Neural progenitor cell (in vitro differentiated cells): Measurements from ENCODE around the gene PLAGL1. TPM values are rescaled to one million over a fixed set of nuclear protein-coding genes. Genes with fewer than 3 reads are reported as not detected.
A peak's percentile ranks its signal among the peaks of the same experiment; 100 is the strongest.

Experiments used
- DNase-seq: peaks from one replicate; pipeline ENCODE4 v3.0.0-alpha.2; 2016; ENCODE audit warnings: low spot score
- H2AFZ ChIP-seq: fragments of 200-600 bp; sonication (generic); replicated peaks from 2 replicates; pipeline ENCODE4 v1.6.1; 2016; ENCODE audit warnings: antibody characterized with exemption
- H3F3A ChIP-seq: fragments of 200-600 bp; sonication (generic); 2 replicates; pipeline ENCODE4 v1.6.1; 2016; ENCODE audit warnings: antibody characterized with exemption, low read depth
- H3K27ac ChIP-seq: fragments of 200-600 bp; sonication (generic); 2 replicates; pipeline ENCODE4 v1.5.1; 2016; ENCODE audit warnings: mild to moderate bottlenecking
- H3K27me3 ChIP-seq: fragments of 200-600 bp; sonication (generic); 2 replicates; pipeline ENCODE4 v1.6.1; 2016; ENCODE audit warnings: mild to moderate bottlenecking, moderate library complexity
- H3K36me3 ChIP-seq: fragments of 200-600 bp; sonication (generic); 2 replicates; pipeline ENCODE4 v1.5.1; 2016
- H3K4me1 ChIP-seq: fragments of 200-600 bp; sonication (generic); 2 replicates; pipeline ENCODE4 v1.6.1; 2016; ENCODE audit warnings: mixed run types
- H3K4me2 ChIP-seq: fragments of 200-600 bp; sonication (generic); 2 replicates; pipeline ENCODE4 v1.6.1; 2016
- H3K4me3 ChIP-seq: fragments of 200-600 bp; sonication (generic); 2 replicates; pipeline ENCODE4 v1.5.1; 2016
- H3K79me2 ChIP-seq: fragments of 200-600 bp; sonication (generic); 2 replicates; pipeline ENCODE4 v1.6.1; 2016; ENCODE audit warnings: low read depth
- H3K9ac ChIP-seq: fragments of 200-600 bp; sonication (generic); 2 replicates; pipeline ENCODE4 v1.6.1; 2016
- H3K9me3 ChIP-seq: fragments of 200-600 bp; sonication (generic); 2 replicates; pipeline ENCODE4 v1.5.1; 2016; ENCODE audit warnings: low read depth
- H4K20me1 ChIP-seq: fragments of 200-600 bp; sonication (generic); 2 replicates; pipeline ENCODE4 v1.6.1; 2016; ENCODE audit warnings: low read depth
- H3K27ac Mint-ChIP-seq: 3 replicates; pipeline ENCODE4 v1.8.0; 2021; ENCODE audit warnings: mixed read lengths
- H3K27me3 Mint-ChIP-seq: 2 replicates; pipeline ENCODE4 v1.8.0; 2022; ENCODE audit warnings: low read depth, mild to moderate bottlenecking, inconsistent platforms, moderate library complexity, mixed read lengths; ENCODE audit not compliant: insufficient read depth
- H3K36me3 Mint-ChIP-seq: 3 replicates; pipeline ENCODE4 v1.8.0; 2021; ENCODE audit warnings: mixed read lengths
- H3K4me1 Mint-ChIP-seq: 3 replicates; pipeline ENCODE4 v1.8.0; 2021; ENCODE audit warnings: mixed read lengths
- H3K4me3 Mint-ChIP-seq: 3 replicates; pipeline ENCODE4 v1.8.0; 2021; ENCODE audit warnings: mild to moderate bottlenecking, moderate library complexity, mixed read lengths
- H3K9me3 Mint-ChIP-seq: 3 replicates; pipeline ENCODE4 v1.8.0; 2020; ENCODE audit warnings: mixed read lengths
- EZH2 ChIP-seq: fragments of 200-600 bp; sonication (generic); IDR thresholded peaks from 2 replicates; pipeline ENCODE4 v1.6.1; 2017; ENCODE audit warnings: antibody characterized with exemption, mild to moderate bottlenecking, moderate library complexity
- EZH2phosphoT487 ChIP-seq: fragments of 200-600 bp; sonication (generic); IDR thresholded peaks from 2 replicates; pipeline ENCODE4 v1.6.1; 2017; ENCODE audit warnings: antibody characterized with exemption
- total RNA-seq: library from RNA; depleted of rRNA; stranded (reverse); fragments of >200 nt; gene quantifications from 2 replicates; pipeline ENCODE4 v1.2.3, GENCODE V29; 2015; ENCODE audit warnings: low replicate concordance
- TF ChIP-seq, protein P1 (sequence below): fragments of 200-600 bp; sonication (generic); IDR thresholded peaks from 2 replicates; pipeline ENCODE4 v1.5.1; 2017; ENCODE audit warnings: antibody characterized with exemption, mild to moderate bottlenecking

PLAGL1 gene
- total RNA-seq, 1 donor from 2014 or later, result 5.6 TPM

DNA sequence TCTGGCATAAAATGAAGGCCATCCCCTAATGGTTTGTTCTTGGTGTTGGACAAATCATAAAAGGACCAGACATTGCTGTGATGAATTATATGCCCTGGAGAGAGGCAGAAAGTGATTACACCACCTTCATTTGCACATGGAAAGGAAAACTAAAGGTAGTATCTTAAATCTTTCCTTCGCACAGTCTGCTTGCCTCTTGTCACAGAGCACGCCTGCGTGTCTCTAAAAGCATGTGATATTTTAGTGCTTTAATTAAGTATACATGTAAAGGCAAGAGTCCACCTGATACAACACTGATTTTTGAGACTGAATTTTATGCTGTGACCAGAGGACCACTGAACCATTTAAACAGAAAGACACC lies 28.8 kb upstream of the PLAGL1 start:
- no peak overlapping the region for H3K9ac ChIP-seq
- H3K27ac Mint-ChIP-seq, result no peak overlapping the region

DNA sequence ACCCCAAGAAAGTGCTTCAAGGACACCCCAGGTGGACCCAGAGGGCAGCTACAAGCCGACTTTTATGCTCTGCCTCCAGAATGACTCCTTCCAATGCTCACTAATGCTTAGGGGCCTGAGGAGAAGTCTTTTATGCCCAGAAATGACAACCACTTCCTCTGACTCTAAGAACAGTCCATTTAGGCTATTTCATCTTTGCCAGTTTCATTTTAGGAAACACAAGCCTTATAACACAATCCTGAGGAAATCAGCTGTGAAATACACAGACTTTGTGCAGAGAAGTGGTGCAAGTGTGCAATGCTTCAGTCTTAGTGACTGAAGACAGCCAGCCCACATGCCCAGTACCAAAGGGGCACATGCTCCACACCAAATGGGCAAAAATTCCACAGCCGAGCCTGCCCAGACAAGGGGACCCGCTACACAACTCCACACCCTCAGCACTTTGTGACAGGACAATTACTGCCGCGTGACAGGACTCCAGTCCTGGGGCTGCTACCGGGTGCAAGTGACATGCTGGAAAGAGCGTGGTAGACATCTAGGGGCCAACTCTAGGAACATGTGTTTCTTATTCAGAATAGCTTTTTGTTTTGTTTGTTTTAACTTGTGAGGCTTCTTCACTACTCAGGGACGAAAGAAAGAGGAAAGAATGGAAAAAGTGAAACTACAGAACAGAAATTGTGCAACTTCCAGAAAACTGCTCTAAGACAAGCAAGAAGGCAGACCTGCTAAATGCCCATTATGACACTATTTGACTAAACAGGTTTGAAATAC lies 28.2 kb upstream of the PLAGL1 start:
- no peaks in the 10 kb centered on the region for H3K36me3 ChIP-seq
- H3K9ac ChIP-seq, result no peak overlapping the region
- TF ChIP-seq EZH2phosphoT487 (no peak), EZH2 (no peak)
- TF ChIP-seq, protein P1, sequence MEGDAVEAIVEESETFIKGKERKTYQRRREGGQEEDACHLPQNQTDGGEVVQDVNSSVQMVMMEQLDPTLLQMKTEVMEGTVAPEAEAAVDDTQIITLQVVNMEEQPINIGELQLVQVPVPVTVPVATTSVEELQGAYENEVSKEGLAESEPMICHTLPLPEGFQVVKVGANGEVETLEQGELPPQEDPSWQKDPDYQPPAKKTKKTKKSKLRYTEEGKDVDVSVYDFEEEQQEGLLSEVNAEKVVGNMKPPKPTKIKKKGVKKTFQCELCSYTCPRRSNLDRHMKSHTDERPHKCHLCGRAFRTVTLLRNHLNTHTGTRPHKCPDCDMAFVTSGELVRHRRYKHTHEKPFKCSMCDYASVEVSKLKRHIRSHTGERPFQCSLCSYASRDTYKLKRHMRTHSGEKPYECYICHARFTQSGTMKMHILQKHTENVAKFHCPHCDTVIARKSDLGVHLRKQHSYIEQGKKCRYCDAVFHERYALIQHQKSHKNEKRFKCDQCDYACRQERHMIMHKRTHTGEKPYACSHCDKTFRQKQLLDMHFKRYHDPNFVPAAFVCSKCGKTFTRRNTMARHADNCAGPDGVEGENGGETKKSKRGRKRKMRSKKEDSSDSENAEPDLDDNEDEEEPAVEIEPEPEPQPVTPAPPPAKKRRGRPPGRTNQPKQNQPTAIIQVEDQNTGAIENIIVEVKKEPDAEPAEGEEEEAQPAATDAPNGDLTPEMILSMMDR, result peak; percentile 52
- H2AFZ ChIP-seq, result peak overlapping the region; percentile 26
- H3K27ac ChIP-seq, result no peak overlapping the region
- Mint-ChIP-seq H3K27ac (peak overlapping the region; percentile 21), H3K9me3 (peaks cover 7% of the 10 kb centered on the region), H3K27me3 (no peaks in the 10 kb centered on the region), H3K4me1 (peaks cover 10% of the 10 kb centered on the region), H3K36me3 (no peaks in the 10 kb centered on the region), H3K4me3 (no peak overlapping the region)
- H3K79me2 ChIP-seq, result no peaks in the 10 kb centered on the region
- no peaks in the 10 kb centered on the region for H4K20me1 ChIP-seq
- H3K4me1 ChIP-seq, result peaks cover 6% of the 10 kb centered on the region
- no peaks in the 10 kb centered on the region for H3K9me3 ChIP-seq
- H3K27me3 ChIP-seq, result no peaks in the 10 kb centered on the region
- no peaks in the 10 kb centered on the region for H3F3A ChIP-seq
- H3K4me3 ChIP-seq, result no peak overlapping the region
- DNase-seq, result peak; percentile 57
- no peak overlapping the region for H3K4me2 ChIP-seq

More for the DNA sequence above, 28.8 kb upstream of the PLAGL1 start:
- DNase-seq, result no peak
- TF ChIP-seq EZH2phosphoT487, result no peak
- TF ChIP-seq, protein P1, result no peak
- TF ChIP-seq EZH2, result no peak
- Histone ChIP-seq H3K27ac (no peak overlapping the region), H3F3A (no peaks in the 10 kb centered on the region), H3K9me3 (no peaks in the 10 kb centered on the region), H3K4me2 (no peak overlapping the region), H3K4me3 (no peak overlapping the region), H2AFZ (peak overlapping the region; percentile 26), H3K79me2 (no peaks in the 10 kb centered on the region), H3K27me3 (no peaks in the 10 kb centered on the region), H4K20me1 (no peaks in the 10 kb centered on the region), H3K36me3 (no peaks in the 10 kb centered on the region), H3K4me1 (peaks cover 6% of the 10 kb centered on the region)
- Mint-ChIP-seq H3K36me3 (no peaks in the 10 kb centered on the region), H3K27me3 (no peaks in the 10 kb centered on the region), H3K4me3 (no peak overlapping the region), H3K9me3 (peaks cover 5% of the 10 kb centered on the region), H3K4me1 (peaks cover 10% of the 10 kb centered on the region)

DNA sequence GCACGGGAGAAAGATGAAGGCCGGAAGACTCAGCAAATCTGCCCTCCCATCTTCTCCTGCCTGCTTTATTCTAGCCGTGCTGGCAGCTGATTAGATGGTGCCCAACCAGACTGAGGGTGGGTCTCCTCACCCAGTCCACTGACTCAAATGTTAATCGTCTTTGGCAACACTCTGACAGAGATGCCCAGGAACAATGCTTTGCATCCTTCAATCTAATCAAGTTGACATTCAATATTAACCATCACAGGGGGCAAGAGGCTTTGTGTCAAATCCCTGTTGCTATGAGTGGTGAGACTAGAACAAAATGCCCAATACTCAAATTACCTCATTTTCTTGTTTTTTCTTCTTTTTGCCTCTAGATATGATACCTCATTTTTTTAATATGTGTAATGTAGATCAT lies 27.4 kb upstream of the PLAGL1 start:
- Histone ChIP-seq H3K36me3 (no peaks in the 10 kb centered on the region), H3F3A (no peaks in the 10 kb centered on the region), H3K79me2 (no peaks in the 10 kb centered on the region), H3K27me3 (no peaks in the 10 kb centered on the region), H3K4me1 (peaks cover 6% of the 10 kb centered on the region), H3K9ac (no peak overlapping the region), H2AFZ (no peak overlapping the region), H3K9me3 (no peaks in the 10 kb centered on the region), H4K20me1 (no peaks in the 10 kb centered on the region), H3K4me2 (no peak overlapping the region), H3K27ac (no peak overlapping the region), H3K4me3 (no peak overlapping the region)
- H3K36me3 Mint-ChIP-seq, result no peaks in the 10 kb centered on the region
- no peaks in the 10 kb centered on the region for H3K27me3 Mint-ChIP-seq
- TF ChIP-seq, protein P1, result no peak
- TF ChIP-seq EZH2, result no peak
- no peak for TF ChIP-seq EZH2phosphoT487
- no peak for DNase-seq
- H3K27ac Mint-ChIP-seq, result no peak overlapping the region
- peaks cover 10% of the 10 kb centered on the region for H3K9me3 Mint-ChIP-seq
- H3K4me3 Mint-ChIP-seq, result no peak overlapping the region
- peaks cover 10% of the 10 kb centered on the region for H3K4me1 Mint-ChIP-seq
